Activated T-helper 2 cell treated with anti-CD3 and anti-CD28 coated beads, Interferon-gamma antibody, Interleukin-2, Interleukin-4, amounts not matched to agents 10 μg/mL and 5 μg/mL and 100 μg/mL, durations not matched to agents 14 hours and 24 hours and 36 hours (primary cell): ENCODE results near the gene PRKAB1. TPM values are rescaled to one million over a fixed set of nuclear protein-coding genes. Genes with fewer than 3 reads are reported as not detected.
"Not testable (repeated sequence)": the region's sequence is repeated elsewhere in the genome, so short reads cannot be mapped to it uniquely, and the experiment has no call there.

Experiments
- DNase-seq: peaks from one replicate; pipeline ENCODE4 v3.0.0; 2021; ENCODE audit warnings: low spot score
- H3K27ac Mint-ChIP-seq: one replicate; pipeline ENCODE4 v1.8.0; 2021; ENCODE audit warnings: mixed read lengths
- H3K27me3 Mint-ChIP-seq: one replicate; pipeline ENCODE4 v1.8.0; 2021; ENCODE audit warnings: low read depth, mixed read lengths
- H3K36me3 Mint-ChIP-seq: one replicate; pipeline ENCODE4 v1.8.0; 2021; ENCODE audit warnings: low read depth, mixed read lengths
- H3K4me1 Mint-ChIP-seq: one replicate; pipeline ENCODE4 v1.8.0; 2021; ENCODE audit warnings: low read depth, mixed read lengths
- H3K4me3 Mint-ChIP-seq: one replicate; pipeline ENCODE4 v1.8.0; 2021; ENCODE audit warnings: low read depth, mild to moderate bottlenecking, moderate library complexity, mixed read lengths
- H3K9me3 Mint-ChIP-seq: one replicate; pipeline ENCODE4 v1.8.0; 2021; ENCODE audit warnings: mixed read lengths
- intact Hi-C: fragments of 100-400 bp; cut with micrococcal nuclease; formaldehyde crosslinking; loops from one replicate; pipeline ENCODE4 v1.15.1; 2023
- total RNA-seq: library from RNA; stranded (reverse); gene quantifications from 2 replicates; pipeline ENCODE4 v1.2.3, GENCODE V29; 2022

PRKAB1 gene
- total RNA-seq, 1 donor from 2014 or later, result 28.2 TPM

- no peaks in the 10 kb centered on the region for H3K4me1 Mint-ChIP-seq
- no peaks in the 10 kb centered on the region for H3K27me3 Mint-ChIP-seq
- no peak overlapping the region for H3K27ac Mint-ChIP-seq
- no peak overlapping the region for H3K4me3 Mint-ChIP-seq
- peaks cover 22% of the 10 kb centered on the region for H3K36me3 Mint-ChIP-seq
- intact Hi-C loops, result no loop called here
- no peaks in the 10 kb centered on the region for H3K9me3 Mint-ChIP-seq
- DNase-seq, result no peak
These were observed 23.4 kb downstream of the PRKAB1 start for GRCh38 chr12:119691202-119691810.

- no peak overlapping the region for H3K27ac Mint-ChIP-seq
- no peak for DNase-seq
- no peaks in the 10 kb centered on the region for H3K27me3 Mint-ChIP-seq
- no peaks in the 10 kb centered on the region for H3K9me3 Mint-ChIP-seq
- intact Hi-C loops, result no loop called here
- peaks cover 19% of the 10 kb centered on the region for H3K36me3 Mint-ChIP-seq
- H3K4me1 Mint-ChIP-seq, result no peaks in the 10 kb centered on the region
- H3K4me3 Mint-ChIP-seq, result no peak overlapping the region
These were observed 24.5 kb downstream of the PRKAB1 start for GRCh38 chr12:119692410-119692809.

GRCh38 chr12:119692997-119693396, 25.1 kb downstream of the PRKAB1 start:
- Mint-ChIP-seq H3K27me3 (no peaks in the 10 kb centered on the region), H3K4me3 (no peak overlapping the region), H3K27ac (no peak overlapping the region), H3K36me3 (peaks cover 18% of the 10 kb centered on the region), H3K4me1 (no peaks in the 10 kb centered on the region), H3K9me3 (no peaks in the 10 kb centered on the region)
- intact Hi-C loops, result no loop called here
- no peak for DNase-seq

GRCh38 chr12:119693511-119693910, 25.6 kb downstream of the PRKAB1 start:
- intact Hi-C loops, result no loop called here
- no peaks in the 10 kb centered on the region for H3K27me3 Mint-ChIP-seq

GRCh38 chr12:119694111-119694510, 26.2 kb downstream of the PRKAB1 start:
- H3K4me3 Mint-ChIP-seq, result no peak overlapping the region
- no peaks in the 10 kb centered on the region for H3K9me3 Mint-ChIP-seq
- no peak overlapping the region for H3K27ac Mint-ChIP-seq
- intact Hi-C loops, result no loop called here
- no peak for DNase-seq
- H3K4me1 Mint-ChIP-seq, result no peaks in the 10 kb centered on the region
- no peaks in the 10 kb centered on the region for H3K27me3 Mint-ChIP-seq
- peaks cover 14% of the 10 kb centered on the region for H3K36me3 Mint-ChIP-seq

More at GRCh38 chr12:119693511-119693910, 25.6 kb downstream of the PRKAB1 start:
- no peak overlapping the region for H3K27ac Mint-ChIP-seq
- no peaks in the 10 kb centered on the region for H3K4me1 Mint-ChIP-seq
- no peak for DNase-seq
- H3K36me3 Mint-ChIP-seq, result peaks cover 17% of the 10 kb centered on the region
- H3K9me3 Mint-ChIP-seq, result no peaks in the 10 kb centered on the region
- no peak overlapping the region for H3K4me3 Mint-ChIP-seq

GRCh38 chr12:119695034-119695433, 27.1 kb downstream of the PRKAB1 start:
- intact Hi-C loops, result no loop called here
- no peaks in the 10 kb centered on the region for H3K27me3 Mint-ChIP-seq
- no peaks in the 10 kb centered on the region for H3K4me1 Mint-ChIP-seq
- no peak overlapping the region for H3K27ac Mint-ChIP-seq
- H3K4me3 Mint-ChIP-seq, result no peak overlapping the region
- H3K9me3 Mint-ChIP-seq, result no peaks in the 10 kb centered on the region
- peaks cover 14% of the 10 kb centered on the region for H3K36me3 Mint-ChIP-seq
- DNase-seq, result no peak

GRCh38 chr12:119696943-119697342, 29.0 kb downstream of the PRKAB1 start:
- Mint-ChIP-seq H3K36me3 (peaks cover 28% of the 10 kb centered on the region), H3K4me1 (no peaks in the 10 kb centered on the region), H3K27me3 (no peaks in the 10 kb centered on the region), H3K9me3 (no peaks in the 10 kb centered on the region), H3K27ac (no peak overlapping the region), H3K4me3 (no peak overlapping the region)
- DNase-seq, result no peak
- intact Hi-C loops, result no loop called here

- Mint-ChIP-seq H3K36me3 (peaks cover 40% of the 10 kb centered on the region), H3K27me3 (no peaks in the 10 kb centered on the region), H3K4me1 (no peaks in the 10 kb centered on the region), H3K9me3 (no peaks in the 10 kb centered on the region), H3K27ac (no peak overlapping the region), H3K4me3 (no peak overlapping the region)
- intact Hi-C loops, result no loop called here
- no peak for DNase-seq
These were observed 31.3 kb downstream of the PRKAB1 start for GRCh38 chr12:119699199-119699760.

- peaks cover 44% of the 10 kb centered on the region for H3K36me3 Mint-ChIP-seq
- intact Hi-C loops, result no loop called here
- H3K27me3 Mint-ChIP-seq, result no peaks in the 10 kb centered on the region
- H3K27ac Mint-ChIP-seq, result no peak overlapping the region
- no peak overlapping the region for H3K4me3 Mint-ChIP-seq
- no peak for DNase-seq
- H3K9me3 Mint-ChIP-seq, result no peaks in the 10 kb centered on the region
- H3K4me1 Mint-ChIP-seq, result no peaks in the 10 kb centered on the region
These were observed 32.1 kb downstream of the PRKAB1 start for GRCh38 chr12:119700078-119700477.

GRCh38 chr12:119704065-119704747, 36.3 kb downstream of the PRKAB1 start:
- peaks cover 58% of the 10 kb centered on the region for H3K36me3 Mint-ChIP-seq

GRCh38 chr12:119705182-119705581, 37.2 kb downstream of the PRKAB1 start:
- no peak for DNase-seq
- no peaks in the 10 kb centered on the region for H3K9me3 Mint-ChIP-seq
- intact Hi-C loops, result no loop called here

More at GRCh38 chr12:119704065-119704747, 36.3 kb downstream of the PRKAB1 start:
- H3K4me3 Mint-ChIP-seq, result no peak overlapping the region
- no peaks in the 10 kb centered on the region for H3K27me3 Mint-ChIP-seq
- H3K4me1 Mint-ChIP-seq, result no peaks in the 10 kb centered on the region
- H3K9me3 Mint-ChIP-seq, result no peaks in the 10 kb centered on the region
- no peak overlapping the region for H3K27ac Mint-ChIP-seq
- DNase-seq, result no peak
- intact Hi-C loops, result no loop called here

GRCh38 chr12:119706427-119706826, 38.5 kb downstream of the PRKAB1 start:
- DNase-seq, H3K4me3 Mint-ChIP-seq, intact Hi-C loops, H3K9me3 Mint-ChIP-seq, H3K4me1 Mint-ChIP-seq, H3K27me3 Mint-ChIP-seq, H3K27ac Mint-ChIP-seq: not testable (repeated sequence)
- H3K36me3 Mint-ChIP-seq, result peaks cover 70% of the 10 kb centered on the region

More at GRCh38 chr12:119705182-119705581, 37.2 kb downstream of the PRKAB1 start:
- Mint-ChIP-seq H3K27me3 (no peaks in the 10 kb centered on the region), H3K27ac (no peak overlapping the region), H3K4me3 (no peak overlapping the region), H3K36me3 (peaks cover 68% of the 10 kb centered on the region), H3K4me1 (no peaks in the 10 kb centered on the region)

GRCh38 chr12:119710374-119710964, 42.5 kb downstream of the PRKAB1 start:
- Mint-ChIP-seq H3K27me3 (no peaks in the 10 kb centered on the region), H3K36me3 (peaks cover 83% of the 10 kb centered on the region), H3K4me3 (no peak overlapping the region), H3K4me1 (peaks cover 5% of the 10 kb centered on the region), H3K9me3 (no peaks in the 10 kb centered on the region), H3K27ac (no peak overlapping the region)
- intact Hi-C loops, result no loop called here
- no peak for DNase-seq
